Breast epithelium (tissue), 4 donors: ENCODE data around the gene CYFIP1. TPM values are rescaled to one million over a fixed set of nuclear protein-coding genes. Genes with fewer than 3 reads are reported as not detected.

Experiments
- DNase-seq, 2 donors: peaks; one replicate each; pipeline ENCODE4 v3.0.0-alpha.2; 2019; ENCODE audit warnings: low spot score in 2 of 2
- H3K27ac ChIP-seq, 2 donors: fragments of 200-600 bp; sonication (generic) in 1 of 2; one replicate each; pipeline ENCODE4 v1.5.1; 2016 to 2019; ENCODE audit warnings: mild to moderate bottlenecking in 1 of 2
- H3K27me3 ChIP-seq, 2 donors: fragments of 200-600 bp; sonication (generic) in 1 of 2; one replicate each; pipeline versions ENCODE4 v1.5.1 to v1.6.0; 2017 to 2019; ENCODE audit warnings: control low read depth in 1 of 2, mild to moderate bottlenecking in 1 of 2
- H3K36me3 ChIP-seq: fragments of 200-600 bp; one replicate; pipeline ENCODE4 v1.5.1; 2019
- H3K4me1 ChIP-seq, 2 donors: fragments of 200-600 bp; sonication (generic); one replicate each; pipeline ENCODE4 v1.5.1; 2016 to 2019; ENCODE audit warnings: control low read depth in 1 of 2
- H3K4me3 ChIP-seq, 3 donors: fragments of 200-600 bp; sonication (generic); 1 replicate in 2 of 3; 2 replicates in 1 of 3; pipeline ENCODE4 v1.5.1; 2016 to 2019; ENCODE audit warnings: mild to moderate bottlenecking in 3 of 3, moderate library complexity in 2 of 3
- H3K9me3 ChIP-seq, 2 donors: fragments of 200-600 bp; sonication (generic) in 1 of 2; one replicate each; pipeline ENCODE4 v1.5.1; 2016 to 2019; ENCODE audit warnings: control low read depth in 1 of 2
- POLR2A ChIP-seq: fragments of 450-650 bp; IDR thresholded peaks from one replicate; pipeline ENCODE4 v1.6.1; 2016; ENCODE audit warnings: antibody characterized with exemption, mild to moderate bottlenecking, moderate library complexity
- POLR2AphosphoS5 ChIP-seq, 3 donors: sonication (generic); formaldehyde crosslinking; IDR thresholded peaks; one replicate each; pipeline ENCODE4 v1.6.1; 2017; ENCODE audit warnings: antibody characterized with exemption in 3 of 3
- intact Hi-C: fragments of 100-400 bp; cut with DNase I; formaldehyde crosslinking; loops from one replicate; pipeline ENCODE4 v1.15.1; 2023; ENCODE audit warnings: low total_unique reads
- total RNA-seq, 3 donors: library from RNA; depleted of rRNA; stranded (reverse); fragments of >200 nt; gene quantifications; one replicate each; pipeline ENCODE4 v1.1.0, GENCODE V29; 2016
- TF ChIP-seq, protein P1 (sequence below), 3 donors: fragments of 450-650 bp; IDR thresholded peaks; one replicate each; pipeline ENCODE4 v1.5.1; 2016 to 2017; ENCODE audit warnings: antibody characterized with exemption in 3 of 3, mild to moderate bottlenecking in 3 of 3, moderate library complexity in 3 of 3

The CYFIP1 gene
- total RNA-seq, 3 donors from 2014 or later, result 97.9 to 128 (median 124) TPM

DNA sequence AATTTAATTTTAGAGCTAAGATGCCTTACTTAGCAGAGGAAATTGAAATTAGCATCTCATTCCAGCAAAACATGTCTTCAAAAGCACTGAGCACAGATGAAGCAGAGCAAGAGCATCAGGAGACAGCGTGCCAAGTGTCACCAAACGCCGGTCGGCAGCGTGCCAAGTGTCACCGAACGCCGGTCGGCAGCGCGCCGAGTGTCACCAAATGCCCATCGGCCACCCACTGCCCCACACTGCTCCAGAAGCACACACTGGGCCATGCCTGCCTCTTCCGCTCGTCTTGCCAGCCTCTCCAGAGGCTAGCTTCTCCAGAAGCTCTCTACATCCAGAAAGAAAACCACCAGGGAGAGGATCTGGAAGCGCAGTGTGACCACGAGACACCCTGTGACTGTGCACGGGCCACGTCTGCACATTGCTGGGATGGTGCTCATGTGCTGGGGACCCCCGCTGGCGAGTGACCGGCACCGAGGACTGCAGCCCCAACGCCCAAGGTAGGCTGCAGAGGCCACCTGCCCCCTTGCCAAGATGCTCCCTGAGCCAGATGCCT, 37.8 kb downstream of the CYFIP1 start:
- TF ChIP-seq POLR2A, result no peak
- no peak for TF ChIP-seq POLR2AphosphoS5 (IDR thresholded peaks at IDR 0.05)
- DNase-seq, result no peak
- Histone ChIP-seq H3K27me3 (no peaks in the 10 kb centered on the region), H3K4me3 (no peak overlapping the region), H3K27ac (no peak overlapping the region), H3K36me3 (no peaks in the 10 kb centered on the region), H3K4me1 (no peaks in the 10 kb centered on the region), H3K9me3 (no peaks in the 10 kb centered on the region)
- intact Hi-C loops, result no loop called here

DNA sequence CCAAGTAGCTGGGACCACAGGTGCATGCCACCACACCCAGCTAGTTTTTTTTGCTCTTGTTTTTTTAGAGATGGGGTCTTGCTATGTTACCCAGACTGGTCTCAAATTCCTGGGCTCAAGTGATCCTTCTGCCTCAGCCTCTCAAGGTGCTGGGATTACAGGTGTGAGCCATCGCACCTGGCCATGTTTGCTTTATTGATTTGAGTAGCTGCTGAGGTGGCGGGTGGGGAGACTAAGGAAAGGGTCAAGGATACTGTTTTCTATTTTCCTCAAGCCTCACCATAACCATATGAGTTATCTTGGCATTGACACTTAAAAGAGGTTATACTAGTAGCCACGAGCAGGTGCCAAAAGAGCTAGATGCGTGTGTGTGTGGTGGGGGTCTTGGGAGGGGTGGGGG, 39.0 kb downstream of the CYFIP1 start:
- intact Hi-C loops, result no loop called here
- H3K9me3 ChIP-seq, result no peaks in the 10 kb centered on the region
- H3K27me3 ChIP-seq, result no peaks in the 10 kb centered on the region
- peaks cover 10% of the 10 kb centered on the region for H3K36me3 ChIP-seq
- DNase-seq, result no peak
- TF ChIP-seq POLR2AphosphoS5 (IDR thresholded peaks at IDR 0.05), result no peak
- TF ChIP-seq, protein P1, sequence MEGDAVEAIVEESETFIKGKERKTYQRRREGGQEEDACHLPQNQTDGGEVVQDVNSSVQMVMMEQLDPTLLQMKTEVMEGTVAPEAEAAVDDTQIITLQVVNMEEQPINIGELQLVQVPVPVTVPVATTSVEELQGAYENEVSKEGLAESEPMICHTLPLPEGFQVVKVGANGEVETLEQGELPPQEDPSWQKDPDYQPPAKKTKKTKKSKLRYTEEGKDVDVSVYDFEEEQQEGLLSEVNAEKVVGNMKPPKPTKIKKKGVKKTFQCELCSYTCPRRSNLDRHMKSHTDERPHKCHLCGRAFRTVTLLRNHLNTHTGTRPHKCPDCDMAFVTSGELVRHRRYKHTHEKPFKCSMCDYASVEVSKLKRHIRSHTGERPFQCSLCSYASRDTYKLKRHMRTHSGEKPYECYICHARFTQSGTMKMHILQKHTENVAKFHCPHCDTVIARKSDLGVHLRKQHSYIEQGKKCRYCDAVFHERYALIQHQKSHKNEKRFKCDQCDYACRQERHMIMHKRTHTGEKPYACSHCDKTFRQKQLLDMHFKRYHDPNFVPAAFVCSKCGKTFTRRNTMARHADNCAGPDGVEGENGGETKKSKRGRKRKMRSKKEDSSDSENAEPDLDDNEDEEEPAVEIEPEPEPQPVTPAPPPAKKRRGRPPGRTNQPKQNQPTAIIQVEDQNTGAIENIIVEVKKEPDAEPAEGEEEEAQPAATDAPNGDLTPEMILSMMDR (IDR thresholded peaks at IDR 0.05), result no peak
- no peak for TF ChIP-seq POLR2A
- H3K4me1 ChIP-seq, result no peaks in the 10 kb centered on the region
- no peak overlapping the region for H3K27ac ChIP-seq
- H3K4me3 ChIP-seq, result no peak overlapping the region

DNA sequence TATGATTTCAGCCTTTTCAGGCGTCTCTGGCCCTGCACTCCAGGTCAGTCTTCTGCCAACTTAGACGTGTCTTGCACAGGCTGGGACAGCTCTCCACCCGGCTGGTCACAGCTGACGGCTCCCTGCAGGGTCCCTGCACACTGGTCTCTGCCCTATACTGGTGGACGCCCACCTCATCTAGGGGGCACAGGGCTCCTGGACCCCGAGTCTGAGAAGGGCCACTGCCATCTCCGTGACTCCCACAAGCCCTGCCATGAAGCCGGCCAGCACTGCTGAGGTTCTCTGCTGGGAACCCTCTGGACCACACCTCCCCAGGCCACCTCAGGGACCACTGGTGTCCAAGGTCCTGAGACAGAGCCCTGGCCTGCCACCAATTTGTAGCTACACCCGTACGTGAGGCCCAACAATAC, 40.5 kb downstream of the CYFIP1 start:
- H3K27me3 ChIP-seq, result no peaks in the 10 kb centered on the region
- no peak overlapping the region for H3K4me3 ChIP-seq
- H3K36me3 ChIP-seq, result peaks cover 10% of the 10 kb centered on the region
- no peak overlapping the region for H3K27ac ChIP-seq
- DNase-seq, result no peak
- H3K4me1 ChIP-seq, result no peaks in the 10 kb centered on the region
- TF ChIP-seq POLR2AphosphoS5 (IDR thresholded peaks at IDR 0.05) (no peak), POLR2A (no peak)
- TF ChIP-seq, protein P1 (IDR thresholded peaks at IDR 0.05), result no peak
- intact Hi-C loops, result no loop called here
- no peaks in the 10 kb centered on the region for H3K9me3 ChIP-seq

DNA sequence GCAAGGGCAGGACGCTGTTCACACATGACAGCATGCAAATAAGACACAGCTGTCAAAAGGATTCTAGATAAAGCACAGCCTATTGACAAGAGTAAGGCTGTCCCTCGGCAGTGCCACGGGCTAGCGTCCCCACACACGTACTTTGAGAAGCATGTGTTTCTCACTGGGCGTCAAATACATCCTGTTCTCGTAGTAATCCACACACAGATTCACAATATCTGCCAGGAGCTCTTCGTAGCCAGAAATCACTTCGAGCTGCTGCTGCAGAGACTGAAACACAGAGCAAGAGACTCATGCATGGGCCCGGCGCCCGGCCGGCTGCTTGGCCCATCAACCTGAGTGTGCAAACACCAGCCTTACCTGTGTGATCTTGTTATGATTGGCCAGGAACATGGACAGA, 41.1 kb downstream of the CYFIP1 start:
- H3K27ac ChIP-seq, result no peak overlapping the region
- no peaks in the 10 kb centered on the region for H3K4me1 ChIP-seq
- intact Hi-C loops, result no loop called here
- no peaks in the 10 kb centered on the region for H3K27me3 ChIP-seq
- DNase-seq, result no peak
- no peak for TF ChIP-seq POLR2A
- TF ChIP-seq POLR2AphosphoS5 (IDR thresholded peaks at IDR 0.05), result no peak
- TF ChIP-seq, protein P1 (IDR thresholded peaks at IDR 0.05), result no peak
- no peaks in the 10 kb centered on the region for H3K9me3 ChIP-seq
- H3K4me3 ChIP-seq, result no peak overlapping the region
- peaks cover 10% of the 10 kb centered on the region for H3K36me3 ChIP-seq

DNA sequence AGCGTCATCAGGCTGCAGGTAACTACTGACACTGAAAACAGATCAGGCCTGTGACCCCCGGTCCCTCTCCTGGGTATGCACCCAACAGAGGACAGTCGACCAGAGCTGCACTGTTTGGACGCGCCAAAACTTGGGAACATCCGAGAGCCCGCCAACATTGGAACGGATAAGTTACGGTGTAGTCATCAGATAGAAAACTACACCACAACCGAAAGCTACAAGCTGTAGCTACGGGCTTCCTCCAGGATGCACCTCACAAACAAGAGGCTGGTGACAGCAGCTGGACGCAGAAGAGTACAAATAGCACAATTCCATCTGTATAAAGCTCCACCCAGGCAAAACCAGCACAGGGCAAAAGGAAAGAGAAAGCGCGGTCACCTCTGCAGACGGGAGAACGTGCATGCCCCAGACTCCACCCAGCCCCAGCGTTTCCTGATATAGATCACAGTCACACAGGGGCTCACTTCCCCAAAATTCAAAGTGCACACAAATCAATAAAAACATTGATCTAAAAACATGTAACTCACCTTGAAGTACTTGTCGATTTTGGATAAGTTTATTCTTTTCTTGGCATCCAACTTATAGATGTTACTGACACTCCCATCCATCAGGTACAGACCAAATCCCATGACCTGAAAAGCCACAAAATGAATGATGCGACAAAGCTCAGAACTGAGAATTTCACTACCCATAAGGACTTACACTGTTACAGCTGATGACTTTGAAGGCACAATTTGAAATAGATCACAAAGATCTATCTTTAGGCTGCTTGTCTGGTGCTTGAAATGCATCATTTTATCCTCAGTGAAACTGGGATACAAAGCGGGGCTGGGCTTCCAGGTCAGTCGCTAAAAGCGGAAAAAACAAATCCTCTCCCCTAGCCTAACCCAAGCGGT, 43.3 kb downstream of the CYFIP1 start:
- intact Hi-C loops, result no loop called here
- Histone ChIP-seq H3K27me3 (no peaks in the 10 kb centered on the region), H3K9me3 (no peaks in the 10 kb centered on the region), H3K4me3 (no peak overlapping the region), H3K27ac (no peak overlapping the region), H3K4me1 (no peaks in the 10 kb centered on the region), H3K36me3 (peaks cover 10% of the 10 kb centered on the region)
- no peak for DNase-seq
- TF ChIP-seq POLR2A (no peak), POLR2AphosphoS5 (IDR thresholded peaks at IDR 0.05) (no peak)
- TF ChIP-seq, protein P1 (IDR thresholded peaks at IDR 0.05), result no peak
